ENCODE data around the gene HCFC1. TPM values are rescaled to one million over a fixed set of nuclear protein-coding genes. Genes with fewer than 3 reads are reported as not detected.

The HCFC1 gene
- total RNA-seq (2022), result 93.7 and 95.6 TPM in 2 replicates
- Bru-seq, nascent RNA, result percentile 77 among the genes with signal in this experiment
- percentile 90 among the genes with signal in this experiment for BruChase-seq, experiment 1, labeled RNA remaining after a 2-hour chase
- BruChase-seq, experiment 2, labeled RNA remaining after a 6-hour chase, result percentile 97 among the genes with signal in this experiment
- long read RNA-seq, partial matches to known transcripts, result 89 of 95 reads
- long read RNA-seq, other reads (novel, unspliced or antisense), result 6 of 95 reads

DNA sequence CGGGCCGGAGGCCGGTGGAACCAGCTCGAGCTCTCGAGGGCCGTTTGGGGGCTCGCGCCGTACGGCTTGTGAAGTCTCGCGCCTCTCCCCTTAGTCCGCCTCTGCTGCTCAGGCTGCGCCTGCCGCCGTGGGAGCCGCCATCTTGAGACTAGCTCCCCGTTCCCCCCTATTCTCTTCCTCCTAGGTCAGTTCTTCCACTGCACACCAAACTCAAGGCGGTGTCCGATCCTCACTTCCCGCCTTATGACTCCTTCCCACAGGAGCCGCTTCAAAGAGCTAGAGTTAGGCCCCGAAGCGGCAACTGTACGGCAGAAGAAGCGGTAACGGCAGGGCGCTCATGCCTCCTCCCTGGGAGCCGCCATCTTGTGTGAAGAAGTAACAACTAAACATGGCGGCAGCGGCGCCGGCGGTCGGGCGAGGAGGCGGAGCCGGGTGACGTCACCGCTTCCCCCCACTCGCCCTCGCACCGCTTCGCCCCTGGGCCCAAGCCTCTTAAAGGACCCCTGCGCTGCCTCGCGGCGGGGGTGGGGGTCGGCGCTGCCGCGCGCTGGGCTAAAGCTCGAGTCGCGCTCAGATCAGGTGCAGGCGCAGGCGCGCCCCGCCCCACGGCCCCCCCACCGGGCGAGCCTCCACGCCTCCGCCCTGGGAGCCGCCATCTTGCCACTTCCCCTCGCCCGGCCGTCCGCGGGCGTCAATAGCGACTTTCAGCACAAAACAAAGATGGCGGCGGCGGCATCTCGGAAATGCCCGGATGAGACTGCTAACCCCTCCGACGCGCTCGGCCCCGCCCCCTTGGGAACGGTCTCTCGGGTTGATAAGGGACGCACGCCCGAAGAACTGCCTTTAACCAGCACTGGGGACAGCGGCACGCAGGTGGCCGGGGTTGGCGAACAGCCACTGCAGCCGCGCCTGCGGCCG, at the start of gene HCFC1:
HCFC1 (minus strand) TSS at position 369 of the 918 bp plus-strand sequence. CDS start 978 bp downstream, outside the sequence.
- intact Hi-C loops (cut with micrococcal nuclease; ENCODE audit: unreplicated experiment), result loop anchor here (10.0 kb wide), 1 partner anchor 403 kb away; the partner anchor contains the start of genes EMD and FLNA
- Histone ChIP-seq H3K27me3 (replicated peaks; ENCODE audit: control insufficient read depth, insufficient read depth, low read length) (no peaks in the 10 kb centered on the region), H3K4me3 (ENCODE audit: low read depth, low read length) (peak within 1 kb of the TSS; percentile 73), H3K4me1 (0 out of 2 replicates have a peak, but pooled peaks cover 8% of the 10 kb centered on the region), H3K9me3 (no peaks in the 10 kb centered on the region), H3K36me3 (ENCODE audit: control insufficient read depth, insufficient read depth, low read length) (no peaks in the 10 kb centered on the region; the same call in 1 of the 2 replicates)
- H3K4me1 Mint-ChIP-seq (ENCODE audit: low read depth, unreplicated experiment), result peaks cover 8% of the 10 kb centered on the region
- peak within 1 kb of the TSS; percentile 98 for H3K4me3 Mint-ChIP-seq (ENCODE audit: unreplicated experiment)
- ChIA-PET CTCF (interaction anchor here (0.6 kb wide), 1 partner anchor 123 kb away, joined by 4 read pairs; no protein-coding TSS in a partner anchor), POLR2A (interaction anchor here (0.5 to 1.4 kb wide), 6 partner anchors 43 to 177 kb away, joined by 3 to 4 read pairs (median 3); partner anchors contain the start of genes IDH3G and SSR4)
- TF ChIP-seq, protein P1, sequence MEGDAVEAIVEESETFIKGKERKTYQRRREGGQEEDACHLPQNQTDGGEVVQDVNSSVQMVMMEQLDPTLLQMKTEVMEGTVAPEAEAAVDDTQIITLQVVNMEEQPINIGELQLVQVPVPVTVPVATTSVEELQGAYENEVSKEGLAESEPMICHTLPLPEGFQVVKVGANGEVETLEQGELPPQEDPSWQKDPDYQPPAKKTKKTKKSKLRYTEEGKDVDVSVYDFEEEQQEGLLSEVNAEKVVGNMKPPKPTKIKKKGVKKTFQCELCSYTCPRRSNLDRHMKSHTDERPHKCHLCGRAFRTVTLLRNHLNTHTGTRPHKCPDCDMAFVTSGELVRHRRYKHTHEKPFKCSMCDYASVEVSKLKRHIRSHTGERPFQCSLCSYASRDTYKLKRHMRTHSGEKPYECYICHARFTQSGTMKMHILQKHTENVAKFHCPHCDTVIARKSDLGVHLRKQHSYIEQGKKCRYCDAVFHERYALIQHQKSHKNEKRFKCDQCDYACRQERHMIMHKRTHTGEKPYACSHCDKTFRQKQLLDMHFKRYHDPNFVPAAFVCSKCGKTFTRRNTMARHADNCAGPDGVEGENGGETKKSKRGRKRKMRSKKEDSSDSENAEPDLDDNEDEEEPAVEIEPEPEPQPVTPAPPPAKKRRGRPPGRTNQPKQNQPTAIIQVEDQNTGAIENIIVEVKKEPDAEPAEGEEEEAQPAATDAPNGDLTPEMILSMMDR (IDR thresholded peaks at IDR 0.05; ENCODE audit: insufficient read depth in 1 of 2, low read depth in 1 of 2, low read length in 1 of 2, severe bottlenecking in 1 of 2, unreplicated experiment in 1 of 2), result no peak
- H3K36me3 Mint-ChIP-seq (ENCODE audit: insufficient read depth, unreplicated experiment), result peaks cover 35% of the 10 kb centered on the region
- no peaks in the 10 kb centered on the region for H3K27me3 Mint-ChIP-seq (ENCODE audit: insufficient read depth, unreplicated experiment)
- peak within 1 kb of the TSS; percentile 100 for H3K27ac Mint-ChIP-seq (ENCODE audit: unreplicated experiment)
- BruUV-seq (replicated peaks), result no TSS peak
- DNase-seq, result peak; percentile 90 to 91
- H3K9me3 Mint-ChIP-seq (ENCODE audit: unreplicated experiment), result no peaks in the 10 kb centered on the region

DNA sequence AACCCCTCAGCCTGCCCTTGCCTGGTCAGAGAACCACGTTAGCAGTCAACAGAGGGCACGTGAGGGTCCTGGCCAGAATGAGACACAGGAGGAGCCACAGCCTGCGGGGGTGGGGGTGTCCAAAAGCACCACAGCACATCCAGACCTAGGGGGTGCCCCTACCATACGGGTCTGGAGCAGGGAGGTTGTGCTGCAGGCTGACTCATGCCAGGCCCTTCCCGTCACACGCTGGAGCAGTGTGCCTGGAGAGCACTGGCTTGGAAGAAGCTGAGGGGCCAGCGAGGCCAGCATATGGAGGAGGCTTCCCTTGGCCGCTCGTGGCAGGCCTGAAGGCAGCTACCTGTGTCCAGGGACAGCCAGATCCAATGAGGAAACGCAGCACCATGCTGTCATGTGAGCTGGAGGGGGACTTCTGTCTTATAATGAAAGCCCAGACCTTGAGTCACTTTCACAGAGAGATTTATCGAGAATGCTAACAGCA, 49.6 kb upstream of the HCFC1 start:
- Mint-ChIP-seq H3K27me3 (ENCODE audit: insufficient read depth, unreplicated experiment) (no peaks in the 10 kb centered on the region), H3K36me3 (ENCODE audit: insufficient read depth, unreplicated experiment) (peaks cover 23% of the 10 kb centered on the region), H3K27ac (ENCODE audit: unreplicated experiment) (no peak overlapping the region), H3K4me1 (ENCODE audit: low read depth, unreplicated experiment) (no peaks in the 10 kb centered on the region), H3K9me3 (ENCODE audit: unreplicated experiment) (no peaks in the 10 kb centered on the region), H3K4me3 (ENCODE audit: unreplicated experiment) (no peak overlapping the region)
- no peaks in the 10 kb centered on the region for H3K4me1 ChIP-seq
- no peaks in the 10 kb centered on the region for H3K9me3 ChIP-seq
- DNase-seq, result no peak
- intact Hi-C loops (cut with micrococcal nuclease; ENCODE audit: unreplicated experiment), result no loop called here
- TF ChIP-seq, protein P1 (IDR thresholded peaks at IDR 0.05; ENCODE audit: insufficient read depth in 1 of 2, low read depth in 1 of 2, low read length in 1 of 2, severe bottlenecking in 1 of 2, unreplicated experiment in 1 of 2), result no peak
- CTCF ChIA-PET, result no interaction called here
- no peaks in the 10 kb centered on the region for H3K27me3 ChIP-seq (replicated peaks; ENCODE audit: control insufficient read depth, insufficient read depth, low read length)
- H3K4me3 ChIP-seq (ENCODE audit: low read depth, low read length), result no peak overlapping the region
- no peaks in the 10 kb centered on the region for H3K36me3 ChIP-seq (ENCODE audit: control insufficient read depth, insufficient read depth, low read length)
- POLR2A ChIA-PET, result interaction anchor here (0.8 kb wide), 1 partner anchor 50 kb away, joined by 3 read pairs; no protein-coding TSS in a partner anchor
- no TSS peak for BruUV-seq (replicated peaks)

DNA sequence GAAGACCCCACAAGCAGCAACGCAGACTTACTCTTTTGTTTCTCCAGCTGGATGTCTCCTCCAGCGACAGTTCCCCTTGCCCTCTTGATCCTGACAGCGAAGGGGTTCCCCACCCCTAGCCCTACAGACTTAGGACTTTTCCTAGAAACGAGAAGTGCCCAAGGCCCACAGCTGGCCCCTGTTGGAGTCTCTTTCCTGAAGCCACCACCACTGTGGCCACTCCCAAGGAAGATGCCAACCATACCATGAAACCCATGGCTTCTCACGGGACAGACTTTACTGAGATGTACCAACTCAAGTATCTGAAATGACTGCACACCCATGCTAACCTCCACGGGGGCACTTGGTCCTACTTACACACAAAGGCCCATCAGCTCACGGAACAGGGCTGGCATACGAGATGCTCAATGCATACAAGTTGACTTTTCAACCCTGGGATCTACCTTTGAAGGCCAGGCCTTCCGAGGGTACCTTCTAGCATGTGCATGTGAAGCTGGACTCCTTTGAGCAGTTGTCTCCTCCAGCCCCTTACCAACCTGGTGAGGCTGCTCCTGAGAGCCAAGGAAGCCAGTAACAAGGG, 49.0 kb upstream of the HCFC1 start:
- CTCF ChIA-PET, result no interaction called here
- POLR2A ChIA-PET, result interaction anchor here (0.5 to 0.7 kb wide), 2 partner anchors 49 to 51 kb away, joined by 3 read pairs; no protein-coding TSS in a partner anchor
- Mint-ChIP-seq H3K27me3 (ENCODE audit: insufficient read depth, unreplicated experiment) (no peaks in the 10 kb centered on the region), H3K9me3 (ENCODE audit: unreplicated experiment) (no peaks in the 10 kb centered on the region), H3K4me1 (ENCODE audit: low read depth, unreplicated experiment) (no peaks in the 10 kb centered on the region), H3K36me3 (ENCODE audit: insufficient read depth, unreplicated experiment) (peaks cover 28% of the 10 kb centered on the region), H3K4me3 (ENCODE audit: unreplicated experiment) (peak overlapping the region; percentile 87), H3K27ac (ENCODE audit: unreplicated experiment) (peak overlapping the region; percentile 90)
- BruUV-seq (replicated peaks), result TSS peak; percentile 54
- TF ChIP-seq, protein P1 (IDR thresholded peaks at IDR 0.05; ENCODE audit: insufficient read depth in 1 of 2, low read depth in 1 of 2, low read length in 1 of 2, severe bottlenecking in 1 of 2, unreplicated experiment in 1 of 2), result no peak
- Histone ChIP-seq H3K4me3 (ENCODE audit: low read depth, low read length) (peak overlapping the region; percentile 55), H3K27me3 (replicated peaks; ENCODE audit: control insufficient read depth, insufficient read depth, low read length) (no peaks in the 10 kb centered on the region), H3K4me1 (no peaks in the 10 kb centered on the region), H3K9me3 (no peaks in the 10 kb centered on the region), H3K36me3 (ENCODE audit: control insufficient read depth, insufficient read depth, low read length) (no peaks in the 10 kb centered on the region)
- intact Hi-C loops (cut with micrococcal nuclease; ENCODE audit: unreplicated experiment), result no loop called here
- no peak for DNase-seq
